Endometrial microvascular endothelial cells (primary cell): ENCODE data around the gene FAAP24. TPM values are rescaled to one million over a fixed set of nuclear protein-coding genes. Genes with fewer than 3 reads are reported as not detected.
"Not testable (repeated sequence)": the region's sequence is repeated elsewhere in the genome, so short reads cannot be mapped to it uniquely, and the experiment has no call there.

Experiments
- in situ Hi-C: cut with HindIII; loops from 2 replicates; pipeline ENCODE4 v1.10.0; 2017; ENCODE audit warnings: low sequenced_read_pairs, low pct_unique_long_range_greater_than_20kb; ENCODE audit errors: inconsistent ontology term
- total RNA-seq: library from RNA; depleted of rRNA; stranded (reverse); fragments of >200 nt; gene quantifications from one replicate; pipeline ENCODE4 v1.2.3, GENCODE V29; 2015; ENCODE audit errors: inconsistent ontology term

Gene FAAP24
- total RNA-seq = 5.5 TPM

DNA sequence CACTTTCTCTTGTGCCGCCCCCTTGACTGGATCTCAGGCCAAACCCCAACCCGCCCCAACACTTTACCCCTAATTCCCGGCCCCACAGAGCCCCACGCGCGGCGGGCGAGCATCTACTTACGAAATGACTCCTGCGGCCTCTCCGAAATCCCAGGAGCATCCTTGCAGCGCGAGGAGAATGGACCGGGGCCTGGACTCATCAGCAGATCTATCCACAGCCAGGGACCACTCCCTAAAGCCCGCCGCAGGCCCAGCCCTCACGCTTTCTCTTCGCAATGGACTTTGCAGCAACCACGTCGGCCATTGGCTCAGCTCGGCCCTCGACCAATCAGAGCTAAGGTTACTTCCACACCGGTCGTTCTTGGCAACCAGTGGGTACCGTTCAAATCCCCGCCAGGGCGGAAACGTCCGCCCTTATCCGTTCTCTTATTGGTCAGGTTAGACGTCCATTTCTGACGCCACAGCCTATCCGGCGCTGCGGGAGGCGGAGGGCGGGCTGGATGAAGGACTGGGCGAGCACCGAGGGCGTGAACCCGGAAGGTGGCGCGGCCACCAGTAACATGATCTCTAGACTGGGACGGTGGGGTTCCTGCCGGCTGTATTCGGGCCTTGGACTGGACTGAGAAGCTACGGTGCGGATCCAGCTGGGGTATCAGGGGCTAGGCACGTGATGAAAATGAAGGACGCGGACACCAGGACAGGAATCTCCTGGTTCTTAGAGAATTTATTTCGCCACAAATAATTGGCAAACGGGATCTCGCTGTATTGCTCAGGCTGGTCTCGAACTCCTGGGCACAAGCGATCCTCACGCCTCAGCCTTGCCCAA, at the start of gene FAAP24, which contains the start of gene CEP89:
TSS of gene FAAP24 (plus strand) at position 528 of the 826 bp plus-strand sequence. CDS start 955 bp downstream, outside the sequence.
TSS of gene CEP89 (minus strand) at position 244 of the 826 bp plus-strand sequence. CDS start at position 160, 84 bp downstream.
- in situ Hi-C loops = no loop called here

GRCh38 chr19:32924200-32924599, 47.8 kb upstream of the FAAP24 start:
- in situ Hi-C loops = no loop called here

GRCh38 chr19:32928806-32929205, 43.2 kb upstream of the FAAP24 start:
- in situ Hi-C loops = no loop called here

DNA sequence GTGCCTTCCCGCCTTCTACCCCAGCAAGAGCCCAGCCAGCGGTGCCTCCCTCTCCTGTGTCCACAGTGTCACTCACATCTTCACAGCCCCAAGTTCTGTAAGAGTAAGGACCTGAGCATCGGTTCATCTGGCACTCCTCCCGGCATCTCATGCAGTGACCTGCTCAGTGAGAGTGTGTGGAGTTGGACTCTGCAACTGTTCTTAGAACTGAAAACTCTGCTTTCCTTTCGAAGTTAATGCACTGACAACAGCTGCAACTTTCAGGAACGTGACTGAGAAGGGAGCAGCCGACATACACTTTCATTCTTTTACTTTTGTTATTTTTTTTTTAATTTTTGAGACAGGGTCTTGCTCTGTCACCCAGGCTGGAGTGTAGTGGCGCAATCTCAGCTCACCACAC, 41.5 kb upstream of the FAAP24 start:
- in situ Hi-C loops = no loop called here

- in situ Hi-C loops = no loop called here
Measured at GRCh38 chr19:32933571-32933970, 38.5 kb upstream of the FAAP24 start.

DNA sequence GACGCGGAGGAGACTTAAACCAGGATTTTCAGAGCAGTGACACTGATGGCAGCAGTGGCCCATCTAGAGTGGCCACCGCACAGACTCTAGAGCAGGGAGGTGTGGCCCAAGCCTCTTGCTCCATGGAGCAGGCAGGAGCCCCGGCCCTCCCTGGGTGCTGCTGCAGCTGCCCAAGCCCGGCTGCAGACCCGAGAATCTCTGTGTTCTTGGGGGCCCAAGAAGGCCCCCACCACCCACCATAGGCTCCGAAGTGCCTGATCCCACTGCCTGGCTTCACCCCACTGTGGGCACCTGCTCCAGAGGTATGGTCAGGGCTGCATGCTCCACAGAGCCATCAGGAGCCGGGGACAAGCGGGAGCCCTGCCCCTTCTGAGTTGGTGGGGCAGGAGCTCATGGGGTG, 36.4 kb upstream of the FAAP24 start:
- in situ Hi-C loops = no loop called here

GRCh38 chr19:32936065-32936464, 36.0 kb upstream of the FAAP24 start:
- in situ Hi-C loops = no loop called here

GRCh38 chr19:32941273-32941672, 30.8 kb upstream of the FAAP24 start:
- in situ Hi-C loops = not testable (repeated sequence)

DNA sequence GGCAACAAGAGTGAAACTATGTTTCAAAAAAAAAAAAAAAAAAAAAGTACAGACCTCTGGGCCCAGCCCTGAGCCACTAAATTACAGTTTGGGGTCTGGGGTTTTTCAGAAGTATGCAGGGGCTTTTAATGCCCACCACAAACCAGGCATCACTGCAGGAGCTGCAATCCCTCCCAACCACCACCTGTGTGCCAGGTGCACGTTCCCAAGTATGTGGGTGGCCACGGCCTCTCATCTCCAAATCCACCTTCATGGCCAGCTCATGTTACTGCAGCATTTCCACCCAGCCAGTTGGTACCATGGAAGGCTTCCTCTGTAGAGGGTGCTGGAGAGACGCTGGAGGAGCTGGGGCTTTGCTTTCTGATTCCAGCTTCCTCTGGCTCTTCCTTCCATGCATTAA, 26.8 kb upstream of the FAAP24 start:
- in situ Hi-C loops = no loop called here

- in situ Hi-C loops = no loop called here
Measured at GRCh38 chr19:32966750-32967149, 5.3 kb upstream of the FAAP24 start.

DNA sequence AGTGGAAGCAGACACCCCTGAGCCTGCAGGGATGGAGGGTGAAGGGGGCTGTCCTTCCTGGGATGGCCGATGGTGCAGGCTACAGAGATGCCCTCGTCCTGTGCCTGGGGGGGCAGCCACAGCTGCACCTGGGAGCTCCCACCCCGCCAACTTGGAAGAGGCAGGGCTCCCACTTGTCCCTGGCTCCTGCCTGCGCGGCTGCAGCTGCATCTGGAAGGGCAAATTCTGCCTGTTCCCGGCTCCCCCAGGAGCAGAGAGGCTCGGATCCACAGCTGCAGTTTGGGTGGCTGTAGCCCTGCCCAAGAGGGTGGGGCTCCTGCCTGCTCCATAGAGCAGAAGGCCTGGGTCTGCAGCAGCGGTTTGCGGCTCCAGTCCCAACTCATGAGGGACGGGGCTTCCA, 2.5 kb upstream of the FAAP24 start:
- in situ Hi-C loops = no loop called here

DNA sequence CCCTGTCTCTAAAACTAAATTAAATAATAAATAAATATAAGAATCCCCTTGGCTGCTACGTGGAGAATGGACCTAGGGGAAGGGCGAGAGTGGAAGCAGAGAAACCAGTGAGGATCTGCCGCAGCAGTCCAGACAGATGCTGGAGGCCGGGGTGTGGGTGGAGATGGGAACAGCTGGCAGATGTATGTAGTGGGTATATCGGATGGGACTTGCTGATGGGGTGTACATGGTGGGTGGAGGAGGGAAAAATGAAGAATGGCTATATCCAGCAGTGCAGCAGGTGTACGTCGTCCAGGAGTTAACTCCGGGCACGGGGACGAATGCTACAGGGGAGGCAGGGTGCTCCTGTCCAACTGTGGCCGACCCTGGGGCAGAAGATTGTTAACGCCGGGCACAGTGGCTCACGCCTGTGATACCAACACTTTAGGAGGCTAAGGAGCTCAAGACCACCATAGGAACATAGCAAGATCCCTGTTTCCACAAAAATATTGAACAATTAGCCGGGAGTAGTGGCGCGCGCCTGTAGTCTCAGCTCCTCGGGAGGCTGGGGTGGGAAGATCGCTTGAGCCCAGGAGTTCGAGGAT, 938 bp upstream of the FAAP24 start:
- in situ Hi-C loops = no loop called here

GRCh38 chr19:32976223-32976805, 4.3 kb downstream of the FAAP24 start:
- in situ Hi-C loops = no loop called here

- in situ Hi-C loops = no loop called here
Measured at GRCh38 chr19:32977280-32977679, 5.2 kb downstream of the FAAP24 start.

GRCh38 chr19:32977813-32978212, 5.8 kb downstream of the FAAP24 start:
- in situ Hi-C loops = not testable (repeated sequence)

GRCh38 chr19:32979807-32980206, 7.8 kb downstream of the FAAP24 start:
- in situ Hi-C loops = not testable (repeated sequence)

DNA sequence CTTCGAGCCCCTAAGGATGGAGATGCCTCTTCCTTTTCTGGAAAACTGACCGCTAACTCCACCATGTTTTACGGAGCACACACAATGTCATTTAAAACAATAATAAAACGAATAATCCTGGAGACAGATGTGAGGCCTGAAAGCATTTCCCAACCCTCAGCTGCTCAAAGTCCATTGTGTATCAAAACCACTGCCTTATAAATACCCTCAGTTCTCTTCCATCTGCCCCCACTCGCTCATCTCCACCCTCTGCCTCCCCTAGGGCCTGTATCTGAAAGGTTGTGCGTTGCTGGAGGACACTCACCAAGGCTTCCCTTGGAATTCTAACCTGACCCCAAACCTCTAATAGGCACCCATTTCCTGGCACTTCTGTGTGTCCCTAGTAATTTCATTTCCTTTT, 10.4 kb downstream of the FAAP24 start:
- in situ Hi-C loops = not testable (repeated sequence)

GRCh38 chr19:32988254-32988653, 16.2 kb downstream of the FAAP24 start:
- in situ Hi-C loops = not testable (repeated sequence)

GRCh38 chr19:32988724-32989123, 16.7 kb downstream of the FAAP24 start:
- in situ Hi-C loops = no loop called here

GRCh38 chr19:32995966-32996365, 23.9 kb downstream of the FAAP24 start:
- in situ Hi-C loops = not testable (repeated sequence)
